ENCODE results near the gene TMEM119.
"Not testable (repeated sequence)": the region's sequence is repeated elsewhere in the genome, so short reads cannot be mapped to it uniquely, and the experiment has no call there.

Gene TMEM119

GRCh38 chr12:108634341-108634751, 36.5 kb upstream of the TMEM119 start:
- no peak for DNase-seq

- DNase-seq = no peak
Observed at GRCh38 chr12:108633534-108634248, 35.8 kb upstream of the TMEM119 start, which contains the start of gene SELPLG. TSS of gene SELPLG (minus strand) at chr12:108633894. CDS start at chr12:108624307, 9,587 bp downstream.

GRCh38 chr12:108633081-108633533, 35.2 kb upstream of the TMEM119 start:
- DNase-seq = no peak

- not testable (repeated sequence) for DNase-seq
Observed at GRCh38 chr12:108631261-108631660, 33.4 kb upstream of the TMEM119 start.

GRCh38 chr12:108630481-108631207, 32.8 kb upstream of the TMEM119 start:
- DNase-seq = no peak

GRCh38 chr12:108629824-108630476, 32.1 kb upstream of the TMEM119 start:
- no peak for DNase-seq

- DNase-seq = no peak
Observed at GRCh38 chr12:108629151-108629550, 31.3 kb upstream of the TMEM119 start.

GRCh38 chr12:108627134-108627920, 29.4 kb upstream of the TMEM119 start:
- no peak for DNase-seq

- DNase-seq = no peak
Observed at GRCh38 chr12:108625228-108625627, 27.3 kb upstream of the TMEM119 start.

GRCh38 chr12:108623577-108623976, 25.7 kb upstream of the TMEM119 start:
- DNase-seq = no peak

GRCh38 chr12:108622921-108623514, 25.1 kb upstream of the TMEM119 start:
- DNase-seq = peak in 1 of 2 experiments; percentile 56

- DNase-seq = no peak
Observed at GRCh38 chr12:108622421-108622820, 24.5 kb upstream of the TMEM119 start.

- DNase-seq = no peak
Observed at GRCh38 chr12:108621161-108621560, 23.3 kb upstream of the TMEM119 start.

GRCh38 chr12:108620236-108620879, 22.5 kb upstream of the TMEM119 start:
- DNase-seq = no peak

- no peak for DNase-seq
Observed at GRCh38 chr12:108619369-108620160, 21.7 kb upstream of the TMEM119 start.

GRCh38 chr12:108618953-108619274, 21.0 kb upstream of the TMEM119 start:
- DNase-seq = not testable (repeated sequence)

GRCh38 chr12:108618079-108618952, 20.4 kb upstream of the TMEM119 start:
- peak; percentile 18 to 82 for DNase-seq

- no peak for DNase-seq
Observed at GRCh38 chr12:108616941-108617858, 19.3 kb upstream of the TMEM119 start.

GRCh38 chr12:108616359-108616758, 18.5 kb upstream of the TMEM119 start:
- no peak for DNase-seq
